Neural cell (in vitro differentiated cells): ENCODE data around the gene HTR3A. TPM values are rescaled to one million over a fixed set of nuclear protein-coding genes. Genes with fewer than 3 reads are reported as not detected.

ENCODE experiments used
- H2AFZ ChIP-seq: fragments of 200-600, 300-800 bp; sonication (generic), shearing (Covaris generic); 2 replicates; pipeline ENCODE4 v1.6.0; 2014; ENCODE audit warnings: low read depth, mild to moderate bottlenecking, antibody characterized with exemption, low read length, moderate library complexity
- H3F3A ChIP-seq: fragments of 200-600 bp; shearing (Covaris generic); 2 replicates; pipeline ENCODE4 v1.6.1; 2016; ENCODE audit warnings: mild to moderate bottlenecking, moderate library complexity, mixed read lengths, antibody characterized with exemption, low read length; ENCODE audit not compliant: insufficient read depth, poor library complexity, severe bottlenecking
- H3K27ac ChIP-seq: fragments of 200-600, 300-800 bp; sonication (generic), shearing (Covaris generic); 2 replicates; pipeline ENCODE4 v1.5.1; 2014; ENCODE audit warnings: mild to moderate bottlenecking, low read length, moderate library complexity
- H3K27me3 ChIP-seq: fragments of 300-800, 200-600 bp; sonication (generic), shearing (Covaris generic); 2 replicates; pipeline ENCODE4 v1.6.0; 2014; ENCODE audit warnings: mild to moderate bottlenecking, low read depth, low read length, moderate library complexity; ENCODE audit not compliant: insufficient read depth
- H3K36me3 ChIP-seq: fragments of 300-800, 200-600 bp; sonication (generic), shearing (Covaris generic); 2 replicates; pipeline ENCODE4 v1.5.1; 2014; ENCODE audit warnings: mild to moderate bottlenecking, antibody characterized with exemption, low read length, moderate library complexity; ENCODE audit not compliant: insufficient read depth
- H3K4me2 ChIP-seq: fragments of 300-800, 200-600 bp; sonication (generic), shearing (Covaris generic); 2 replicates; pipeline ENCODE4 v1.6.0; 2014; ENCODE audit warnings: mild to moderate bottlenecking, low read length
- H3K4me3 ChIP-seq: fragments of 300-800, 200-600 bp; sonication (generic), shearing (Covaris generic); 2 replicates; pipeline ENCODE4 v1.5.1; 2014; ENCODE audit warnings: mild to moderate bottlenecking, low read length, moderate library complexity
- H3K79me2 ChIP-seq: fragments of 200-600 bp; shearing (Covaris generic); replicated peaks from 2 replicates; pipeline ENCODE4 v1.6.0; 2014; ENCODE audit warnings: mild to moderate bottlenecking, low read length, moderate library complexity; ENCODE audit not compliant: insufficient read depth
- H3K9ac ChIP-seq: fragments of 300-800, 200-600 bp; sonication (generic), shearing (Covaris generic); 2 replicates; pipeline ENCODE4 v1.6.1; 2016; ENCODE audit warnings: mild to moderate bottlenecking, low read length, mixed read lengths
- H3K9me2 ChIP-seq: fragments of 200-600 bp; shearing (Covaris generic); 2 replicates; pipeline ENCODE4 v1.6.1; 2016; ENCODE audit warnings: mild to moderate bottlenecking, low read length, mixed read lengths; ENCODE audit not compliant: insufficient read depth
- H3K9me3 ChIP-seq: fragments of 200-600, 300-800 bp; sonication (generic), shearing (Covaris generic); 2 replicates; pipeline ENCODE4 v1.6.1; 2016; ENCODE audit warnings: mild to moderate bottlenecking, mixed run types, low read length, moderate library complexity, mixed read lengths
- H4K20me1 ChIP-seq: fragments of 200-600 bp; shearing (Covaris generic); 2 replicates; pipeline ENCODE4 v1.6.1; 2016; ENCODE audit warnings: mild to moderate bottlenecking, mixed run types; ENCODE audit not compliant: insufficient read depth
- CTCF ChIP-seq: fragments of 450-650 bp; IDR thresholded peaks from 2 replicates; pipeline ENCODE4 v1.5.1; 2014; ENCODE audit warnings: antibody characterized with exemption, mild to moderate bottlenecking, moderate library complexity; ENCODE audit not compliant: poor library complexity, severe bottlenecking
- EP300 ChIP-seq: fragments of 450-650 bp; conservative IDR thresholded peaks from 2 replicates; pipeline ENCODE4 v1.6.1; 2014; ENCODE audit warnings: antibody characterized with exemption, mild to moderate bottlenecking, moderate library complexity; ENCODE audit not compliant: poor library complexity, severe bottlenecking
- EZH2 ChIP-seq: fragments of 200-600, 300-800 bp; shearing (Covaris generic), sonication (generic); IDR thresholded peaks from 2 replicates; pipeline ENCODE4 v1.6.1; 2014; ENCODE audit warnings: antibody characterized with exemption, low read length, borderline replicate concordance, mild to moderate bottlenecking; ENCODE audit not compliant: insufficient read depth, poor library complexity, severe bottlenecking
- MXI1 ChIP-seq: fragments of 450-650 bp; conservative IDR thresholded peaks from 2 replicates; pipeline ENCODE4 v1.6.1; 2014; ENCODE audit warnings: antibody characterized with exemption, mild to moderate bottlenecking; ENCODE audit not compliant: poor library complexity, severe bottlenecking
- POLR2AphosphoS5 ChIP-seq: IDR thresholded peaks from 2 replicates; pipeline ENCODE4 v1.6.1; 2012
- RAD21 ChIP-seq: fragments of 450-650 bp; conservative IDR thresholded peaks from 2 replicates; pipeline ENCODE4 v1.6.1; 2014; ENCODE audit warnings: antibody characterized with exemption, mild to moderate bottlenecking, moderate library complexity
- REST ChIP-seq: IDR thresholded peaks from 2 replicates; pipeline ENCODE4 v1.6.1; 2012; ENCODE audit warnings: borderline replicate concordance
- SMC3 ChIP-seq: fragments of 450-650 bp; conservative IDR thresholded peaks from 2 replicates; pipeline ENCODE4 v1.6.1; 2014; ENCODE audit warnings: antibody characterized with exemption, mild to moderate bottlenecking, moderate library complexity; ENCODE audit not compliant: poor library complexity
- TAF1 ChIP-seq: IDR thresholded peaks from 2 replicates; pipeline ENCODE4 v1.6.1; 2012; ENCODE audit warnings: low read depth
- polyA plus RNA-seq: library from polyadenylated mRNA; depleted of rRNA; stranded (reverse); fragments of >200 nt; gene quantifications from 2 replicates; pipeline ENCODE4 v1.2.3, GENCODE V29; 2014

The HTR3A gene
- polyA plus RNA-seq, 1 donor from 2014 or later = not detected

GRCh38 chr11:113977071-113977490 lies 2.2 kb downstream of the HTR3A start:
- no peak overlapping the region for H3K9ac ChIP-seq
- no peak overlapping the region for H3K4me2 ChIP-seq
- no peak overlapping the region for H2AFZ ChIP-seq
- no peaks in the 10 kb centered on the region for H3K27me3 ChIP-seq
- TF ChIP-seq MXI1 (no peak), CTCF (no peak), TAF1 (no peak), RAD21 (no peak), EZH2 (no peak), SMC3 (no peak)
- no peaks in the 10 kb centered on the region for H3K36me3 ChIP-seq
- H3K9me3 ChIP-seq = no peaks in the 10 kb centered on the region
- no peak overlapping the region for H3K27ac ChIP-seq
- no peaks in the 10 kb centered on the region for H3K79me2 ChIP-seq
- no peak overlapping the region for H3K4me3 ChIP-seq
- H4K20me1 ChIP-seq = no peaks in the 10 kb centered on the region
- H3F3A ChIP-seq = no peaks in the 10 kb centered on the region
- H3K9me2 ChIP-seq = no peaks in the 10 kb centered on the region

GRCh38 chr11:113977701-113978100 lies 2.8 kb downstream of the HTR3A start:
- H3K79me2 ChIP-seq = no peaks in the 10 kb centered on the region
- no peaks in the 10 kb centered on the region for H3K9me2 ChIP-seq
- H2AFZ ChIP-seq = no peak overlapping the region
- no peak for TF ChIP-seq REST
- no peak for TF ChIP-seq CTCF
- no peak for TF ChIP-seq TAF1
- TF ChIP-seq MXI1 = no peak
- TF ChIP-seq EP300 = no peak
- no peak for TF ChIP-seq POLR2AphosphoS5
- no peak for TF ChIP-seq SMC3
- no peaks in the 10 kb centered on the region for H3K9me3 ChIP-seq
- H3F3A ChIP-seq = no peaks in the 10 kb centered on the region
- H4K20me1 ChIP-seq = no peaks in the 10 kb centered on the region
- no peak overlapping the region for H3K4me3 ChIP-seq
- H3K27me3 ChIP-seq = no peaks in the 10 kb centered on the region
- H3K36me3 ChIP-seq = no peaks in the 10 kb centered on the region
- no peak overlapping the region for H3K27ac ChIP-seq
- no peak overlapping the region for H3K4me2 ChIP-seq
- H3K9ac ChIP-seq = no peak overlapping the region
